Smooth muscle cell of the umbilical artery (primary cell): ENCODE data around the gene EPB41. TPM values are rescaled to one million over a fixed set of nuclear protein-coding genes. Genes with fewer than 3 reads are reported as not detected.

Source experiments
- total RNA-seq: library from RNA; depleted of rRNA; stranded (reverse); fragments of >200 nt; gene quantifications from 2 replicates; pipeline ENCODE4 v1.2.3, GENCODE V29; 2014

Gene EPB41
- total RNA-seq: 20.2 and 23.0 TPM in 2 replicates

GRCh38 chr1:28914228-28915030 is at the start of gene EPB41:
EPB41 (plus strand) TSS chr1:28914569; CDS start chr1:28987438, 72,869 bp downstream.

GRCh38 chr1:29123887-29124365 is 209.6 kb downstream of the EPB41 start, which contains the start of gene TMEM200B:
TMEM200B (minus strand) TSS chr1:29123903; CDS start chr1:29121828, 2,075 bp downstream.

Other genes starting within 250 kb of the EPB41 start
- 8.3 and 12.3 TPM in 2 replicates for gene GMEB1, start 245.8 kb upstream of the EPB41 start, total RNA-seq
- 43.9 and 63.6 TPM in 2 replicates for gene YTHDF2, start 177.6 kb upstream of the EPB41 start, total RNA-seq
- gene OPRD1, start 102.4 kb upstream of the EPB41 start, total RNA-seq: not detected in 2 replicates
- gene TMEM200B, start 209.3 kb downstream of the EPB41 start, total RNA-seq: 4.8 and 5.6 TPM in 2 replicates